D721Med (cell line): ENCODE data around the gene SRP68.

Source experiments
- DNase-seq: peaks from one replicate; pipeline ENCODE4 v3.0.0; 2011; ENCODE audit warnings: low spot score; ENCODE audit not compliant: insufficient read length
- FAIRE-seq: peaks from 2 replicates; lab custom pipeline; 2011; peaks lifted over from hg19 to GRCh38; lab: Jason Lieb, UNC
- TF ChIP-seq, protein P1 (sequence below): IDR thresholded peaks from 2 replicates; pipeline ENCODE4 v1.5.1; 2012; ENCODE audit warnings: mild to moderate bottlenecking, control low read depth; ENCODE audit not compliant: insufficient read depth; ENCODE audit errors: missing control alignments

Gene SRP68

DNA sequence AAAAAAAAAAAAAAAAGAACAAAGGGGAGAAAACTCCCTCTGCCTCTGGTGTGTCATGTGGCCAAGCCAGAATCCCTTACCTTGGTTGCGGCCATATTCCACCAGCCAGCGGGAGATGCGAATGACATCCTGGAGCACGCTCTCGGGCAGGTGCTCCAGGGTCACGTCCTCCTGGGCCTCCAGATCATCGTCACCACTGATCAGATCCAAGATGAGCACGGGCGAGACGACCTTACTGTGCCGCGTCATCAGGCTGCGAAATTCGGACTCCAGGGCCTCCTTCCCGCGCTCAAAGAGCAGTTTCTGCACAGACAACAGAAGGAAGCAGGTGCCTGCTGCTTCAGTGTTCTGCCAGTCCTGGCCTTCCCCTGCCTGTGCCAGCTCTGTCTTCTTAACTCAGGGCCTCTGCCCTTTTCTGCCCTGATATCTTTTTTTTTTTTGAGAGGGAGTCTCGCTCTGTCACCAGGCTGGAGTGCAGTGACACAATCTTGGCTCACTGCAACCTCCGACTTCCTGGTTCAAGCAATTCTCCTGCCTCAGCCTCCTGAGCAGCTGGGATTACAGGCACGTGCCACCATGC lies 25.5 kb upstream of the SRP68 start:
- FAIRE-seq (no peak), DNase-seq (peak; percentile 2)
- TF ChIP-seq, protein P1, sequence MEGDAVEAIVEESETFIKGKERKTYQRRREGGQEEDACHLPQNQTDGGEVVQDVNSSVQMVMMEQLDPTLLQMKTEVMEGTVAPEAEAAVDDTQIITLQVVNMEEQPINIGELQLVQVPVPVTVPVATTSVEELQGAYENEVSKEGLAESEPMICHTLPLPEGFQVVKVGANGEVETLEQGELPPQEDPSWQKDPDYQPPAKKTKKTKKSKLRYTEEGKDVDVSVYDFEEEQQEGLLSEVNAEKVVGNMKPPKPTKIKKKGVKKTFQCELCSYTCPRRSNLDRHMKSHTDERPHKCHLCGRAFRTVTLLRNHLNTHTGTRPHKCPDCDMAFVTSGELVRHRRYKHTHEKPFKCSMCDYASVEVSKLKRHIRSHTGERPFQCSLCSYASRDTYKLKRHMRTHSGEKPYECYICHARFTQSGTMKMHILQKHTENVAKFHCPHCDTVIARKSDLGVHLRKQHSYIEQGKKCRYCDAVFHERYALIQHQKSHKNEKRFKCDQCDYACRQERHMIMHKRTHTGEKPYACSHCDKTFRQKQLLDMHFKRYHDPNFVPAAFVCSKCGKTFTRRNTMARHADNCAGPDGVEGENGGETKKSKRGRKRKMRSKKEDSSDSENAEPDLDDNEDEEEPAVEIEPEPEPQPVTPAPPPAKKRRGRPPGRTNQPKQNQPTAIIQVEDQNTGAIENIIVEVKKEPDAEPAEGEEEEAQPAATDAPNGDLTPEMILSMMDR = no peak

DNA sequence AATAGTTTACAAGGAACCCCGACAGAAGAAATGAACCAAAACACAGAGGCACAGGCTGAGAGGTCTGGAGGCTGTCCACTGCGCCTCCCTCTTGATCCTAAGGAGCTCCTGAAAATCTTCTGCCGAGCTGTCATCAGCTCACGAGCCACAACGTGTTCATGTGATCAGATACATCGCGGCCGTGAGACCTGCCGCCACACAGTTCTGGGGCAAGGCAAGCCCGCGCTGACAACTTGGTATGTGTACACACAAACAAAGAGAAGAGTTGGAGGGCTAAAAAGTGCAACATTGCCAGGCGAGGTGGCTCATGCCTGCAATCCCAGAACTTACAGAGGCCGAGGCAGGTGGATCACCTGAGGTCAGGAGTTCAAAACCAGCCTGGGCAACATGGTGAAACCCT lies 23.6 kb upstream of the SRP68 start:
- no peak for DNase-seq
- FAIRE-seq = no peak
- TF ChIP-seq, protein P1 = no peak

- DNase-seq = peak; percentile 7
- TF ChIP-seq, protein P1 = no peak
- FAIRE-seq = no peak
These were observed 21.7 kb upstream of the SRP68 start for GRCh38 chr17:76094046-76094445.

DNA sequence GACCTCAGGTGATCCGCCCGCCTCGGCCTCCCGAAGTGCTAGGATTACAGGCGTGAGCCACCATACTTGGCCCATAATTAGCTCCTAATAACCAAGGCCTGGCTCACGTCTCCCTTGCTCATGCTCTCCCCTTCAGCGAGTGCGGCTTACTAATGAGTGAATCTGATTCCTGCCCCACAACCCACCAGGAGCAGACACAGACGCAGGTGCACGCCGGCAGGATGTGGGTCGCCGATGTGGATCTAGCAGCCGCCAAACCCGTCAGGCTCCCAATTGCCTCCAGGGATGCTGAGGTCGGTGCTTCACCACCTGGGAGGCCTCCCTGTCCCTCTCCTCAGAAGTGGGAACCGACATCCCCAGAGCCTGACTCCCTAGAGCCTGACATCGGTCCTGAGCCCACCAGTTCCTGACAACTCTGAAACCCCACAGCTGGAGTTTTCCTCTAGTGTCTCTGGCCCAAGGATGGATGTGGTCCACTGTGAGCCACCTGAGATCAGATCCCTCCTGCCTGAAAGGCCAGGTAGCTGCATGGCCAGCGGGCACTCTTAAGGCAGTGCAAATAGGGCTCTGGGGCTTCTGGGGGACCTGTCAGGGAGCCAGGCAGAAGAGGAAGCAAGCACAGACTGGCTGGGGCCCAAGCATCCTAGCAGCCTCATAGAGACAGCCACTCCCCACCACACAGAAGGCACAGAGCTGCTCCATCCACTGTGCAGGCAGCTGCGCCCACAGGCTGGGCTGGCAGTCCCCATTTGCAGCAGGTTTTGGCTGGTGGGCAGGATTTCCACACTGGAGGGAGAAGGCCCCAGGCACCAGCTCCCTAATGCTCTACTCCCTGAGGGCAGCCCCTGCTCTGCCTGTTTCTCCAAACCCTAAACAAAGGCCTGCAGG lies 20.5 kb upstream of the SRP68 start:
- DNase-seq (peak; percentile 7), FAIRE-seq (no peak)
- TF ChIP-seq, protein P1 = no peak

DNA sequence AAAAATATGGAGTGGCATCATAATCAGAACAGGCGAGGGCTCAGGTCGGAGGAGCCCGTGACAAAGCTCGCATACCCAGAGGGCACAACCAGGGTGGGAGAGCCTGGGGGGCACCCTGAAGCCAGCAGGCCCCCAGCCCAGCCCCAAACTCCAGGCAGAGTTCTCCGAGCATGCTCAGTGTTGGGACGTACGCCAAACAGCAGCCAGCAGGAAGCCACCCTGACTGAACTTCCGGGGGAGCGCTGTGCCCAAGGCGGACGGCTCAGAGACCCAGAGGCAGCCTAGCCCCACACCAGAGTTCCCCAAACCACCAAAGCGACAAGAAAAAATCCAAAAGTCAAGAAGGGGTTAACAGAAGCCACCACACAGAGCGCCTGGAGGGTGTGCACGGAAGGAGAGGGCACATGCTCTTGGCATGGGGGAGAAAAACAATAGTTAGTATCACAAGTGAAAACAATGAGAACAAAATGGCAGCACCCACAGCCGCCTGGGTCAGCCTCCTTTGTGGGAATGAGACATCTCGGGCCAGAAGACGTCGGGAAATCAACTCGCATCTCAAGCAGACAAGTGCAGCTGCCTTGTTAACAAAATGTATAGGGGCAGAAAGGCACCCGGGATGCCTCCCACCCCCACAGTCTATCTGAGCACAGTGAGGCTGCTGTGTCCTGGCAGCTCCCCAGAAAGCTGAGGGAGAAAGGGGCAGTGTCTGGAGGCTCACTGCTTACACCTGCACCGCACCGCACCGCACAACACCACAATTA lies 19.4 kb upstream of the SRP68 start:
- FAIRE-seq = no peak
- TF ChIP-seq, protein P1 = no peak

DNA sequence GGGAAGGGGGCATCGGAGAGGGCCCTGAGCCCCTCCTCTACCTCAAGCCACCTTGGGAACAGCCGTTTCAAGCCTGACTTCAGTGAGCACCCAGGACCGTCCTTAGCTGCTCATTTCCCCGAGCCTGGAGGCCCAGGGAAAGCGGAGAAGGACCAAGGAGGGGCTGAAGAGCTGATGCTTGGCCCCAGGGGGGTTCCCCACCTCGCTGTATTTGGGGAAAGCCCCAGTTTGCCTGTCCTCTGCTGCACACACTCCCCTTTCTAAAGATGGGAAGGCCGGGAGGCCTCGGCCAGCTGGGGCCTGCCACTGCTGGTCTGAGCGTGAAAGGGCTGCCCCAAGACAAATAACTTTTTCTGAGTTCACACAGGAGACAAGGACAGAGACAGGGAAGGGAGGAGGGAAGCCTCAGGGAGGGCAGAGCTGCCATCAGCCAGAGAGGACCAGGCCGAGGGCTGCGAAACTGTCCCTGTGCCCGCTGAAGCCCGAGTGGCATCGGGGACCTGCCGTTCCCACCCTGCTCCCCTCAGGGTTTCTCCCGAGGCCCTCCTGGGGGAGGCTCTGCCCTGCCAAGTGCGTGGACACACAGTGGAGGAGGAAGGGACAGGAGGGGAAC lies 18.3 kb upstream of the SRP68 start:
- DNase-seq = peak; percentile 2
- FAIRE-seq = no peak
- TF ChIP-seq, protein P1 = no peak

More for the DNA sequence above, 19.4 kb upstream of the SRP68 start:
- DNase-seq = peak; percentile 5
